HCT116 (cell line): ENCODE results near the gene KASH5. TPM values are rescaled to one million over a fixed set of nuclear protein-coding genes. Genes with fewer than 3 reads are reported as not detected.

ENCODE experiments used
- ATAC-seq: fragments of 200-7000 bp; cut with Tn5 transposase; 2 replicates; pipeline ENCODE4 v1.9.1; 2020; ENCODE audit warnings: mild to moderate bottlenecking, moderate library complexity
- BruUV-seq: library from RNA; stranded (reverse); fragments of 400-500 nt; replicated peaks from 2 replicates; lab custom pipeline; 2021; lab: Mats Ljungman, UMichigan
- CTCF ChIA-PET: fragments of 300-600 bp; sonication (Branson Sonifier 250); formaldehyde crosslinking; loops from one replicate; lab custom pipeline; 2021; ENCODE audit warnings: antibody characterized with exemption; lab: Charles Lee
- POLR2A ChIA-PET: fragments of 300-600, 350-600 bp; sonication (Branson Sonifier 250); formaldehyde crosslinking; loops from one replicate; lab custom pipeline; 2021; ENCODE audit warnings: antibody characterized with exemption; lab: Charles Lee
- RAD21 ChIA-PET, 2 experiments: fragments of 300-600 bp; sonication (Branson Sonifier 250); formaldehyde crosslinking; loops; one replicate each; lab custom pipeline; 2023; ENCODE audit warnings: low total read pairs in 2 of 2; ENCODE audit not compliant: uncharacterized antibody in 2 of 2, unreplicated experiment in 2 of 2, low non-redundant PET in 1 of 2; lab: Charles Lee
- DNase-seq: peaks from one replicate; pipeline ENCODE4 v3.0.0-alpha.2; 2010; ENCODE audit warnings: low read depth, low spot score
- H2AFZ ChIP-seq: fragments of 200-600 bp; shearing (Covaris generic), sonication (generic); 2 replicates; pipeline ENCODE4 v1.6.1; 2017; ENCODE audit warnings: low read depth, mixed run types, mixed read lengths, antibody characterized with exemption, low read length; ENCODE audit not compliant: poor library complexity, severe bottlenecking
- H3K27ac ChIP-seq: 2 replicates; pipeline ENCODE4 v1.5.1; 2012; ENCODE audit warnings: low read depth, low read length
- H3K27me3 ChIP-seq: fragments of 200-600 bp; sonication (generic); 2 replicates; pipeline ENCODE4 v1.6.1; 2016; ENCODE audit warnings: mixed run types, low read length, mixed read lengths; ENCODE audit not compliant: insufficient read depth
- H3K36me3 ChIP-seq, 2 experiments: fragments of 200-500 bp in 1 of 2; fragments of 200-600 bp in 1 of 2; sonication (Bioruptor generic) in 1 of 2; sonication (generic) in 1 of 2; 2 replicates each; pipeline versions ENCODE4 v1.5.1 to v1.6.1; 2014 to 2016; ENCODE audit warnings: low read length in 2 of 2, inconsistent platforms in 1 of 2, mixed read lengths in 1 of 2, mixed run types in 1 of 2; ENCODE audit not compliant: insufficient read depth in 2 of 2, control insufficient read depth in 1 of 2
- H3K4me1 ChIP-seq, 2 experiments: fragments of 200-600 bp in 1 of 2; sonication (generic) in 1 of 2; 2 replicates each; pipeline versions ENCODE4 v1.5.1 to v1.6.1; 2012 to 2017; ENCODE audit warnings: low read length in 2 of 2, inconsistent platforms in 1 of 2, mild to moderate bottlenecking in 1 of 2, mixed read lengths in 1 of 2, mixed run types in 1 of 2, moderate library complexity in 1 of 2; ENCODE audit not compliant: insufficient read depth in 2 of 2, control insufficient read depth in 1 of 2
- H3K4me2 ChIP-seq: fragments of 200-600 bp; sonication (generic); 2 replicates; pipeline ENCODE4 v1.6.1; 2017; ENCODE audit warnings: mixed run types, low read length, mixed read lengths
- H3K4me3 ChIP-seq, 2 experiments: fragments of 200-600 bp in 1 of 2; sonication (generic) in 1 of 2; replicated peaks in 1 of 2; 2 replicates each; pipeline ENCODE4 v1.5.1; 2011 to 2016; ENCODE audit warnings: low read length in 2 of 2, control low read depth in 1 of 2, low read depth in 1 of 2, mild to moderate bottlenecking in 1 of 2, mixed read lengths in 1 of 2, mixed run types in 1 of 2
- H3K79me2 ChIP-seq: fragments of 200-600 bp; sonication (generic); 2 replicates; pipeline ENCODE4 v1.6.1; 2017; ENCODE audit warnings: mild to moderate bottlenecking, mixed run types, low read length, moderate library complexity, mixed read lengths; ENCODE audit not compliant: insufficient read depth
- H3K9ac ChIP-seq: fragments of 200-600 bp; sonication (generic); 2 replicates; pipeline ENCODE4 v1.6.1; 2016; ENCODE audit warnings: low read length, mixed read lengths
- H3K9me2 ChIP-seq: fragments of 200-600 bp; sonication (generic), shearing (Covaris generic); 2 replicates; pipeline ENCODE4 v1.6.1; 2017; ENCODE audit warnings: mixed run types, mild to moderate bottlenecking, moderate library complexity; ENCODE audit not compliant: insufficient read depth
- H3K9me3 ChIP-seq, 2 experiments: fragments of 200-500 bp in 1 of 2; fragments of 200-600 bp in 1 of 2; sonication (Bioruptor generic) in 1 of 2; sonication (generic) in 1 of 2; 2 replicates each; pipeline ENCODE4 v1.6.1; 2014 to 2017; ENCODE audit warnings: low read length in 2 of 2, mixed read lengths in 2 of 2, inconsistent platforms in 1 of 2, low read depth in 1 of 2, mild to moderate bottlenecking in 1 of 2, mixed run types in 1 of 2, moderate library complexity in 1 of 2; ENCODE audit not compliant: control insufficient read depth in 1 of 2, insufficient read depth in 1 of 2
- H4K20me1 ChIP-seq: fragments of 200-600 bp; sonication (generic), shearing (Covaris generic); 2 replicates; pipeline ENCODE4 v1.6.1; 2017; ENCODE audit warnings: mixed run types, mild to moderate bottlenecking, moderate library complexity; ENCODE audit not compliant: insufficient read depth
- POLR2A ChIP-seq: IDR thresholded peaks from 2 replicates; pipeline ENCODE4 v1.7.0; 2011; ENCODE audit warnings: borderline replicate concordance; ENCODE audit not compliant: insufficient read depth, insufficient read length; ENCODE audit errors: extremely low read depth
- RAD21 ChIP-seq: IDR thresholded peaks from 2 replicates; pipeline ENCODE4 v1.6.1; 2012; ENCODE audit warnings: low read depth, mild to moderate bottlenecking
- intact Hi-C: fragments of 100-400 bp; cut with micrococcal nuclease; formaldehyde crosslinking; loops from 2 replicates; pipeline ENCODE4 v1.10.0; 2022
- total RNA-seq: library from RNA; stranded (reverse); gene quantifications from one replicate; pipeline ENCODE4 v1.2.1, GENCODE V29; 2021; ENCODE audit not compliant: unreplicated experiment
- TF ChIP-seq, protein P1 (sequence below), 3 experiments: fragments of 200-600 bp in 1 of 3; sonication (generic) in 1 of 3; IDR thresholded peaks in 2 of 3; conservative IDR thresholded peaks in 1 of 3; 2 replicates each; pipeline ENCODE4 v1.5.1; 2012 to 2017; ENCODE audit warnings: low read depth in 2 of 3, low read length in 2 of 3, antibody characterized with exemption in 1 of 3, borderline replicate concordance in 1 of 3, control low read depth in 1 of 3, mild to moderate bottlenecking in 1 of 3, mixed read lengths in 1 of 3, mixed run types in 1 of 3, moderate library complexity in 1 of 3; ENCODE audit not compliant: insufficient read depth in 1 of 3
- TF ChIP-seq, protein P2 (sequence below): IDR thresholded peaks from 2 replicates; pipeline ENCODE4 v1.6.1; 2011; ENCODE audit warnings: mild to moderate bottlenecking, low read length, moderate library complexity; ENCODE audit not compliant: insufficient replicate concordance; ENCODE audit errors: extremely low read depth

Gene KASH5
- total RNA-seq, 1 experiment from 2014 or later: not detected

DNA sequence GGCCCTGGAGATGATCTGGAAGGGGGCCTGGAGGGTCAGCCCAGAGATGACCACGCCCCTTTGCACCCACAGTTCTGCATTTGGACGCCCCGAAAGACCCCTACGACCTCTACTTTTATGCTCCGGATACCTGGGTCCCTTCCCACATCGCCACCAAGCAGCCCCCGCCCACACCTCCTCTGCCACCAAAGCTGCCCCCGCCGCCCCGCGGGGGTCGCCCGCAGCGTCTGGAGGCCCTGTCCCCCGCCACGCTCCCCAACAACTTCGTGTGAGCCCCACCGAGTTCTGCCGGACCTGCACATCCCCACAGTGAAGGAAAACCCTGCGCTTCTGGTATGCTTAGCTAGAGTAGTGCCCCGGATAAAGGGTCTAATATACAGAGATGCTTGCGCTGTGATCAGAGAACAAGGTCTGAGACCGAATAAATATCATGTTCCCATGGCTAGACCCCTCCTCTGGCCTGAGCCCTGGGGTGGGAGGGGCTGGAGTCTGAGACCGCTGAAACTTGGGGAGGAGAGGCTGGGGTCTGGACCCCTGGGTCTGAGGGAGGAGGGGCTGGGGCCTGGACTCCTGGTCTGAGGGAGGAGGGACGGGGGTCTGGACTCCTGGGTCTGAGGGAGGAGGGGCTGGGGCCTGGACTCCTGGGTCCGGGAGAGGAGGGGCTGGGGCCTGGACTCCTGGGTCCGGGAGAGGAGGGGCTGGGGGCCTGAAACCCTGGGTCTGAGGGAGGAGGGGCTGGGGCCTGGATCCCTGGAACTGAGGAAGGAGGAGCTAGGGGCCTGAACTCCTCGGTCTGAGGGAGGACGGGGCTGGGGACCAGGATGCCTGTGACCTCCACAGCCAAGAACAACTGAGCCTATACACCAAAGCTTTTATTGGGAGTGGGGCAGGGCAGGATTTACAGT, 40.8 kb downstream of the KASH5 start:
- CTCF ChIA-PET: no interaction called here
- peak overlapping the region in 1 of 2 experiments; percentile 47; a peak in 2 of 4 replicates for H3K4me3 ChIP-seq
- TF ChIP-seq, protein P1, sequence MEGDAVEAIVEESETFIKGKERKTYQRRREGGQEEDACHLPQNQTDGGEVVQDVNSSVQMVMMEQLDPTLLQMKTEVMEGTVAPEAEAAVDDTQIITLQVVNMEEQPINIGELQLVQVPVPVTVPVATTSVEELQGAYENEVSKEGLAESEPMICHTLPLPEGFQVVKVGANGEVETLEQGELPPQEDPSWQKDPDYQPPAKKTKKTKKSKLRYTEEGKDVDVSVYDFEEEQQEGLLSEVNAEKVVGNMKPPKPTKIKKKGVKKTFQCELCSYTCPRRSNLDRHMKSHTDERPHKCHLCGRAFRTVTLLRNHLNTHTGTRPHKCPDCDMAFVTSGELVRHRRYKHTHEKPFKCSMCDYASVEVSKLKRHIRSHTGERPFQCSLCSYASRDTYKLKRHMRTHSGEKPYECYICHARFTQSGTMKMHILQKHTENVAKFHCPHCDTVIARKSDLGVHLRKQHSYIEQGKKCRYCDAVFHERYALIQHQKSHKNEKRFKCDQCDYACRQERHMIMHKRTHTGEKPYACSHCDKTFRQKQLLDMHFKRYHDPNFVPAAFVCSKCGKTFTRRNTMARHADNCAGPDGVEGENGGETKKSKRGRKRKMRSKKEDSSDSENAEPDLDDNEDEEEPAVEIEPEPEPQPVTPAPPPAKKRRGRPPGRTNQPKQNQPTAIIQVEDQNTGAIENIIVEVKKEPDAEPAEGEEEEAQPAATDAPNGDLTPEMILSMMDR (IDR thresholded peaks at IDR 0.05 in 2 of 3, conservative IDR thresholded peaks at IDR 0.05 in 1 of 3; ENCODE audit: borderline replicate concordance in 1 of 3, insufficient read depth in 1 of 3, low read depth in 2 of 3, low read length in 2 of 3): no peak
- no peak for TF ChIP-seq POLR2A
- TF ChIP-seq, protein P2, sequence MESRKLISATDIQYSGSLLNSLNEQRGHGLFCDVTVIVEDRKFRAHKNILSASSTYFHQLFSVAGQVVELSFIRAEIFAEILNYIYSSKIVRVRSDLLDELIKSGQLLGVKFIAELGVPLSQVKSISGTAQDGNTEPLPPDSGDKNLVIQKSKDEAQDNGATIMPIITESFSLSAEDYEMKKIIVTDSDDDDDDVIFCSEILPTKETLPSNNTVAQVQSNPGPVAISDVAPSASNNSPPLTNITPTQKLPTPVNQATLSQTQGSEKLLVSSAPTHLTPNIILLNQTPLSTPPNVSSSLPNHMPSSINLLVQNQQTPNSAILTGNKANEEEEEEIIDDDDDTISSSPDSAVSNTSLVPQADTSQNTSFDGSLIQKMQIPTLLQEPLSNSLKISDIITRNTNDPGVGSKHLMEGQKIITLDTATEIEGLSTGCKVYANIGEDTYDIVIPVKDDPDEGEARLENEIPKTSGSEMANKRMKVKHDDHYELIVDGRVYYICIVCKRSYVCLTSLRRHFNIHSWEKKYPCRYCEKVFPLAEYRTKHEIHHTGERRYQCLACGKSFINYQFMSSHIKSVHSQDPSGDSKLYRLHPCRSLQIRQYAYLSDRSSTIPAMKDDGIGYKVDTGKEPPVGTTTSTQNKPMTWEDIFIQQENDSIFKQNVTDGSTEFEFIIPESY: no peak
- TF ChIP-seq RAD21: no peak
- peak overlapping the region; percentile 6 for H2AFZ ChIP-seq
- H3K9me2 ChIP-seq: no peaks in the 10 kb centered on the region
- no peaks in the 10 kb centered on the region for H3K9me3 ChIP-seq
- no peaks in the 10 kb centered on the region for H4K20me1 ChIP-seq
- RAD21 ChIA-PET: no interaction called here
- ATAC-seq (no peak), DNase-seq (no peak)
- peaks cover 12 to 38% of the 10 kb centered on the region in 2 experiments; a peak in 3 of 4 replicates for H3K4me1 ChIP-seq
- H3K79me2 ChIP-seq: no peaks in the 10 kb centered on the region
- no peak overlapping the region for H3K27ac ChIP-seq
- no peaks in the 10 kb centered on the region for H3K27me3 ChIP-seq
- H3K4me2 ChIP-seq: peak overlapping the region; percentile 81
- POLR2A ChIA-PET: interaction anchor here (0.6 kb wide), 1 partner anchor 23 kb away, joined by 3 read pairs; no protein-coding TSS in a partner anchor
- peak overlapping the region; percentile 57; the same call in 1 of the 2 replicates for H3K9ac ChIP-seq
- no TSS peak for BruUV-seq
- intact Hi-C loops: no loop called here
- H3K36me3 ChIP-seq: no peaks in the 10 kb centered on the region
